ENCODE measurements around the gene ALDH18A1. TPM values are rescaled to one million over a fixed set of nuclear protein-coding genes. Genes with fewer than 3 reads are reported as not detected.
"Not testable (repeated sequence)": the region's sequence is repeated elsewhere in the genome, so short reads cannot be mapped to it uniquely, and the experiment has no call there.

The ALDH18A1 gene
- total RNA-seq, 1 experiment from 2014 or later = 114 TPM

DNA sequence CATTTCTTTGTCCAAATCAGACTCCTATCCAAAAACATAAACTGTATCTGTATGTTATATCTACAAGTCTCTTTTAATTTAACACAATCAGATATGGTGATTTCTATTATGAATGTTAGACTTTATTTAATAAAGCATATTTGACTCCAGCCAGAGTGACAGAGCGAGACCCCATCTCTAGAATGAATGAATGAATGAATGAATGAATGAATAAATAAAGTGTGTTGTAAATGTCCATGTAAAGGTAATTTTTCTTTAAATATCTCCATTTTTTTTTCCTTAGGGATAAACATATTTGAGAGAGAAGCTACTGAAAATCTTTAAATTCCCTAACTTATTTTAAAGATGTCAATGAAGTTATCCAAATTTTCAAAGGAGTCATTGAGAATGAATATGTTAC lies 18.1 kb upstream of the ALDH18A1 start:
- no peak overlapping the region for H3K14ac ChIP-seq (ENCODE audit: insufficient read depth, low read length)
- no peaks in the 10 kb centered on the region for H3K27me3 ChIP-seq (ENCODE audit: insufficient read depth, low read length)
- no peak overlapping the region for H2BK120ac ChIP-seq (ENCODE audit: low read depth, low read length, poor library complexity, severe bottlenecking)
- no peaks in the 10 kb centered on the region for H4K20me1 ChIP-seq (ENCODE audit: control insufficient read depth, insufficient read depth, insufficient read length)
- H2BK20ac ChIP-seq (ENCODE audit: low read depth, low read length, poor library complexity, severe bottlenecking) = no peak overlapping the region
- no peak overlapping the region for H3T11ph ChIP-seq (ENCODE audit: low read length)
- H2BK12ac ChIP-seq (ENCODE audit: insufficient read length, low read depth, low read length) = no peak overlapping the region
- no peaks in the 10 kb centered on the region for H3K79me1 ChIP-seq (ENCODE audit: insufficient read depth, low read depth, low read length, poor library complexity, severe bottlenecking)
- no peaks in the 10 kb centered on the region for H3K4me1 ChIP-seq (ENCODE audit: insufficient read depth, low read length)
- no peak overlapping the region for H2AK5ac ChIP-seq (ENCODE audit: insufficient read length, low read length)
- no peaks in the 10 kb centered on the region for H3K23me2 ChIP-seq (ENCODE audit: insufficient read length, low read depth, low read length, poor library complexity, severe bottlenecking)
- H3K9me3 ChIP-seq (ENCODE audit: control insufficient read depth, low read depth, low read length) = no peaks in the 10 kb centered on the region
- Mint-ChIP-seq H3K27ac (peak overlapping the region in 1 of 3 experiments; percentile 27; a peak in 1 of 7 replicates), H3K27me3 (ENCODE audit: low read depth) (no peaks in the 10 kb centered on the region), H3K36me3 (ENCODE audit: insufficient read depth in 1 of 3, low read depth in 3 of 3) (peaks cover under 1 to 33% (median 14%) of the 10 kb centered on the region in 3 experiments; a peak in 6 of 7 replicates), H3K4me3 (no peak overlapping the region), H3K9me3 (no peaks in the 10 kb centered on the region), H3K4me1 (peaks cover 4% of the 10 kb centered on the region in 2 experiments)
- no peak overlapping the region for H3K23ac ChIP-seq (ENCODE audit: insufficient read length, low read depth, low read length)
- H3K27ac ChIP-seq (ENCODE audit: insufficient read length, low read depth, low read length) = no peak overlapping the region
- H3K56ac ChIP-seq (ENCODE audit: insufficient read length, low read depth, low read length) = no peak overlapping the region
- no peak overlapping the region for H2BK5ac ChIP-seq (ENCODE audit: insufficient read length, low read length)
- no peak overlapping the region for H3K4ac ChIP-seq (ENCODE audit: low read depth, low read length)
- H3K18ac ChIP-seq (ENCODE audit: insufficient read length, low read depth, low read length) = no peak overlapping the region
- DNase-seq = no peak
- H4K8ac ChIP-seq (replicated peaks; ENCODE audit: insufficient read length, low read depth, low read length) = no peak overlapping the region
- H4K91ac ChIP-seq (ENCODE audit: insufficient read length, low read depth, low read length) = no peak overlapping the region
- no peaks in the 10 kb centered on the region for H3K79me2 ChIP-seq (ENCODE audit: insufficient read depth, low read length)
- no peak overlapping the region for H4K5ac ChIP-seq (ENCODE audit: insufficient read length, low read depth, low read length)
- no peak overlapping the region for H2AFZ ChIP-seq (ENCODE audit: low read length)
- H2BK15ac ChIP-seq (ENCODE audit: low read depth, low read length) = no peak overlapping the region
- H3K4me2 ChIP-seq (ENCODE audit: insufficient read depth, insufficient read length, low read length) = no peak overlapping the region
- no peak for TF ChIP-seq CTCF (conservative IDR thresholded peaks at IDR 0.05)
- no peak overlapping the region for H3K9ac ChIP-seq (ENCODE audit: extremely low read depth, insufficient read length, low read length)
- no CpG with 5 or more reads among the region's 1 CpG for WGBS (ENCODE audit: extremely low coverage, insufficient read length, low lambda C conversion rate)

DNA sequence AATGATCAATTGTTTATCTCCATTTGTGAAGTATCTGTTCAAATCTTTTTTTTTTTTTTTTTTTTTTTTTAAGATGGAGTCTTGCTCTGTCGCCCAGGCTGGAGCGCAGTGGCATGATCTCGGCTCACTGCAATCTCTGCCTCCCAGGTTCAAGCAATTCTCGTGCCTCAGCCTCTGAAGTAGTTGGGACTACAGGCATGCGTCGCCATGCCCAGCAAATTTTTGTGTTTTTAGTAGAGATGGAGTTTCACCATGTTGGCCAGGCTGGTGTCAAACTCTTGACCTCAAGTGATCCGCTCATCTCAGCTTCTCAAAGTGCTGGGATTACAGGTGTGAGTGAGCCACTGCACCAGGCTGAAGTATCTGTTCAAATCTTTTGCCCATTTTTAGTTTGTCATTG lies 16.1 kb upstream of the ALDH18A1 start:
- not testable (repeated sequence) for H3K4ac ChIP-seq (ENCODE audit: low read depth, low read length); H3K4me2 ChIP-seq (ENCODE audit: insufficient read depth, insufficient read length, low read length); H3T11ph ChIP-seq (ENCODE audit: low read length); H4K8ac ChIP-seq (replicated peaks; ENCODE audit: insufficient read length, low read depth, low read length); H3K4me1 Mint-ChIP-seq; H4K20me1 ChIP-seq (ENCODE audit: control insufficient read depth, insufficient read depth, insufficient read length); H3K9me3 Mint-ChIP-seq; H3K4me1 ChIP-seq (ENCODE audit: insufficient read depth, low read length); H3K23me2 ChIP-seq (ENCODE audit: insufficient read length, low read depth, low read length, poor library complexity, severe bottlenecking); H3K23ac ChIP-seq (ENCODE audit: insufficient read length, low read depth, low read length); H3K27me3 Mint-ChIP-seq (ENCODE audit: low read depth); H3K27ac Mint-ChIP-seq; H3K9me3 ChIP-seq (ENCODE audit: control insufficient read depth, low read depth, low read length); H4K5ac ChIP-seq (ENCODE audit: insufficient read length, low read depth, low read length); H3K79me1 ChIP-seq (ENCODE audit: insufficient read depth, low read depth, low read length, poor library complexity, severe bottlenecking); H2BK5ac ChIP-seq (ENCODE audit: insufficient read length, low read length); H3K27me3 ChIP-seq (ENCODE audit: insufficient read depth, low read length); H2AFZ ChIP-seq (ENCODE audit: low read length); H2BK12ac ChIP-seq (ENCODE audit: insufficient read length, low read depth, low read length); H2BK120ac ChIP-seq (ENCODE audit: low read depth, low read length, poor library complexity, severe bottlenecking); H4K91ac ChIP-seq (ENCODE audit: insufficient read length, low read depth, low read length); H3K79me2 ChIP-seq (ENCODE audit: insufficient read depth, low read length); H3K56ac ChIP-seq (ENCODE audit: insufficient read length, low read depth, low read length); H3K18ac ChIP-seq (ENCODE audit: insufficient read length, low read depth, low read length); H3K27ac ChIP-seq (ENCODE audit: insufficient read length, low read depth, low read length); H2BK20ac ChIP-seq (ENCODE audit: low read depth, low read length, poor library complexity, severe bottlenecking); H2AK5ac ChIP-seq (ENCODE audit: insufficient read length, low read length); H3K9ac ChIP-seq (ENCODE audit: extremely low read depth, insufficient read length, low read length); H3K14ac ChIP-seq (ENCODE audit: insufficient read depth, low read length); H3K4me3 Mint-ChIP-seq; H2BK15ac ChIP-seq (ENCODE audit: low read depth, low read length); DNase-seq
- no CpG with 5 or more reads among the region's 7 CpGs for WGBS (ENCODE audit: extremely low coverage, insufficient read length, low lambda C conversion rate)
- peaks cover 3 to 29% (median 21%) of the 10 kb centered on the region in 3 experiments for H3K36me3 Mint-ChIP-seq (ENCODE audit: insufficient read depth in 1 of 3, low read depth in 3 of 3)

Measured in H9 (cell line).